HUES48 (cell line): ENCODE measurements around the gene SLC36A3.
"Not testable (repeated sequence)": the region's sequence is repeated elsewhere in the genome, so short reads cannot be mapped to it uniquely, and the experiment has no call there.

ENCODE experiments used
- H3K27ac ChIP-seq: one replicate; pipeline ENCODE4 v1.7.0; 2013; ENCODE audit warnings: low read depth, low read length, inconsistent platforms
- H3K27me3 ChIP-seq: 2 replicates; pipeline ENCODE4 v1.6.1; 2013; ENCODE audit warnings: mild to moderate bottlenecking, low read length; ENCODE audit not compliant: control insufficient read depth, insufficient read depth
- H3K36me3 ChIP-seq: 2 replicates; pipeline ENCODE4 v1.6.1; 2013; ENCODE audit warnings: low read length; ENCODE audit not compliant: control insufficient read depth, insufficient read depth
- H3K4me1 ChIP-seq: 2 replicates; pipeline ENCODE4 v1.6.1; 2013; ENCODE audit warnings: mild to moderate bottlenecking, low read length; ENCODE audit not compliant: control insufficient read depth, insufficient read depth
- H3K4me3 ChIP-seq: 2 replicates; pipeline ENCODE4 v1.5.1; 2013; ENCODE audit warnings: mild to moderate bottlenecking, low read depth, low read length
- H3K9ac ChIP-seq: 2 replicates; pipeline ENCODE4 v1.6.1; 2013; ENCODE audit warnings: mild to moderate bottlenecking, low read depth, low read length, moderate library complexity
- H3K9me3 ChIP-seq: 2 replicates; pipeline ENCODE4 v1.6.1; 2013; ENCODE audit warnings: low read length; ENCODE audit not compliant: control insufficient read depth, insufficient read depth

The SLC36A3 gene

DNA sequence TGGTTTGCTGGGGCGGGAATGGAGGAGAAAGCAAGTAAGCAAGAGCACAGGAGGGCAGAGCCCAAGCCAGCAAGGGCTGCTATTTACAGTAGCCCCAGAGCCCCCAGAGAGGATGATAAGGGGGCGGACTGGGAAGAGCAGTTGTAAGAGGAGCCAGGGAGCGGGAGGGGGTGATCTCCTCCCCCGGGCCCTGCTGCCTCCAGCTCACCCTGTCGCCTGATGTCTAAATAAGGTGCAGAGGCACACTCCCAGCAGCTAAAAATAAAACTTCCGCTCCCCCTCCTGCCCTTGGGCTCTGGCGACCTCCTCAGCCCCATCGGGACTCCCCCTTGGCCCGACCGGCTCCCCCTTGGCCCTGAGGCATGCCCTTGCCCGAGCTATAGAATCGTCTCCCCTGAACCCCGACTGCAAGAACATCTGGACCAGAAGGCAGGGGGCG lies 65.2 kb downstream of the SLC36A3 start:
- Histone ChIP-seq H3K4me1 (peaks cover 14% of the 10 kb centered on the region; the same call in 1 of the 2 replicates), H3K9ac (no peak overlapping the region), H3K9me3 (no peaks in the 10 kb centered on the region), H3K36me3 (no peaks in the 10 kb centered on the region), H3K27ac (no peak overlapping the region), H3K4me3 (no peak overlapping the region), H3K27me3 (no peaks in the 10 kb centered on the region)

GRCh38 chr5:151237685-151238084 lies 65.9 kb downstream of the SLC36A3 start:
- peaks cover 14% of the 10 kb centered on the region; the same call in 1 of the 2 replicates for H3K4me1 ChIP-seq
- H3K4me3 ChIP-seq: no peak overlapping the region
- no peak overlapping the region for H3K9ac ChIP-seq
- no peak overlapping the region for H3K27ac ChIP-seq
- no peaks in the 10 kb centered on the region for H3K36me3 ChIP-seq
- H3K27me3 ChIP-seq: no peaks in the 10 kb centered on the region
- no peaks in the 10 kb centered on the region for H3K9me3 ChIP-seq

DNA sequence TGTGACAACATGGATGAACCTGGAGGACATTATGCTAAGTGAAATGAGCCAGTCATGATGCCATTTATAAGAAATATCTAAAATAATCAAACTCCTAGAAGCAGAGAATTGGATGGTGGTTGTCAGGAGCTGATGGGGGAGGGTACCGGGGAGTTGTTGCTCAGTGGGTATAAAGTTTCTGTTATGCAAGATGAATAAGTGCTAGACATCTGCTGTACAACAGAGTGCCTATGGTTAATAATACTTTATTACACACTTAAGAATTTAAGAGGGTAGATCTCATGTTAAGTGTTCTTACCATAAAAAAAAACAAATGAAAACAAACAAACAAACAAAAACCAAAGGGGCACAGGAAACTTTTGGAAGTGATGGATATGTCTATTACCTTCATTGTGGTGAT lies 66.7 kb downstream of the SLC36A3 start:
- Histone ChIP-seq H3K4me1 (peaks cover 14% of the 10 kb centered on the region; the same call in 1 of the 2 replicates), H3K36me3 (no peaks in the 10 kb centered on the region), H3K9ac (no peak overlapping the region), H3K9me3 (no peaks in the 10 kb centered on the region), H3K4me3 (no peak overlapping the region), H3K27me3 (no peaks in the 10 kb centered on the region), H3K27ac (no peak overlapping the region)

- not testable (repeated sequence) for H3K36me3 ChIP-seq, H3K27me3 ChIP-seq, H3K9me3 ChIP-seq, H3K27ac ChIP-seq, H3K4me1 ChIP-seq, H3K4me3 ChIP-seq, H3K9ac ChIP-seq
Measured at GRCh38 chr5:151235239-151235571, 68.4 kb downstream of the SLC36A3 start.

DNA sequence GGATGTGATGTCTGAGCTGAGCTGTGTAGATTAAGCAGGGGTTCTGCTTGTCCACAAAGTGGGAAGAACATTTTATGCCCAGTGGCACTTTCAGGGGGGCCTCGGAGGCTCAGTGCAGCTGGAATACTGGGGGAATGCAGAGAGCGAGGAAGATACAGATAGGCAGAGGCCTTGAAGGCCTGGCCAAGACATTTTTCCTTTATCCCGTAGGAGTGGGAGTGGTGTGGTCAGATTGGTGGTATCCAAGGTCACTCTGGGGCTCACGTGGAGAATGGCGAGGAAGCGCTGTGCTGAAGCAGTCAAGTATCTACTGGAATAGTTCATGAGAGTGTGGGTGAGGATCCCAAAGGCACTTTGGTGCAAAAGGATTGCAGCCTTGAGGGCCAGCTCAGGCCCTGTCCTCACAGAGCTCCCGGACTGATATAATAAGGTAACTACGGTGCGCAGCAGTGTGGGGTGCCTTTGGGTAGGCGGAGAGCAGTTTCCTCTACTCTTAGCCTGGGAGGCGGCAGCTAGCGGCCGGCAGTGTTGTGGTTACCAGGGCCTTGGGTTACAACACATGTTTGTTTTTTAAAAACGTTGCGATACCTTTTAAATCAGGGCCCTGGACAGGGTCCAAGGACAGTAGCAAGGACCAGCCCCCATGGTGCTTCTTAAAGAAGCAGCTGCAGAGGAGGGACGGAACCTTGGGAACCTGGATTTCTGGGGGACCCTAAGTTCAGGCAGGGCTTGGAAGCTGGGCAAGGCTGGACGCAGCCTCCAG lies 68.9 kb downstream of the SLC36A3 start:
- H3K4me3 ChIP-seq: no peak overlapping the region
- H3K27ac ChIP-seq: no peak overlapping the region
- no peaks in the 10 kb centered on the region for H3K36me3 ChIP-seq
- no peaks in the 10 kb centered on the region for H3K9me3 ChIP-seq
- H3K27me3 ChIP-seq: no peaks in the 10 kb centered on the region
- H3K9ac ChIP-seq: no peak overlapping the region
- peaks cover 6% of the 10 kb centered on the region; the same call in 1 of the 2 replicates for H3K4me1 ChIP-seq

DNA sequence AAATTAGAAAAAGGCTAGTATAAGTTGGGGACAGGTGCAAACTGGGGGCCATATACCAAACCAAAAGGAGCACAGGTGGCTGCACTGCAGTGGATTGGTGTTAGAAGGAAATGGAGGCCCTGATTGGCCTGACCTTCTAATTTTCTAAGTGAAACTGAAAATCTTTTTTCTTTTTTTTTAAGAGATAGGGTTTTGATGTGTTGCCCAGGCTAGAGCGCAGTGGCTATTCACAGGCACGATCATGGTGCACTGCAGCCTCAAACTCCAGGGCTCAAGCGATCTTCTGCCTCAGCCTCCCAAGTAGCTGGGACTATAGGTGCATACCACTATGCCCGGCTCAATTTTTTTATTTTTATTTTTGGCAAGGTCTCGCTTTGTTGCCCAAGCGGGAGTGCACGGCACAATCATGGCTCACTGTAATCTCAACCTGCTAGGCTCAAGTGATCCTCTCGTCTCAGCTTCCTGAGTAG lies 69.9 kb downstream of the SLC36A3 start:
- Histone ChIP-seq H3K4me3 (no peak overlapping the region), H3K27me3 (no peaks in the 10 kb centered on the region), H3K27ac (no peak overlapping the region), H3K9ac (no peak overlapping the region), H3K4me1 (peaks cover 5% of the 10 kb centered on the region; the same call in 1 of the 2 replicates), H3K9me3 (no peaks in the 10 kb centered on the region), H3K36me3 (no peaks in the 10 kb centered on the region)

DNA sequence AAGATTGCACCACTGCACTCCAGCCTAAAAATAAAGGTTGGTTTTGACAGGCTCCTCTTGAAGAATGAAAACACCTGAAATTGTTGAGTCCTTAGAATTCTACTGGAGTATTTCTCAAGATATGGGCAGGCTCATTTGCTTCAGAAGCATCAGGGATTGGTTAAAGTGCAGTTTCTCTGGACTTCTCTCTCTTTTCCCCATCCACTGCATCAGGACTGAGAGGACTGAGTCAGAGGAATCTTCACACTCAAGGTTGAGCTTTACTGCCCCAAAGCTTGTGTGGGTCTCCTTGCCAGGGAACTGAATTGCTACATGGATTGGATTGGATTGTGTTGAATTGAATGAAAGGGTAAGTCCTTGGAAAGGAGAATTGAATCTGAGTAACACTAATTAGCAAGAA lies 72.2 kb downstream of the SLC36A3 start:
- no peaks in the 10 kb centered on the region for H3K9me3 ChIP-seq
- H3K9ac ChIP-seq: no peak overlapping the region
- no peaks in the 10 kb centered on the region for H3K27me3 ChIP-seq
- no peak overlapping the region for H3K4me3 ChIP-seq
- H3K4me1 ChIP-seq: no peaks in the 10 kb centered on the region
- H3K27ac ChIP-seq: no peak overlapping the region
- no peaks in the 10 kb centered on the region for H3K36me3 ChIP-seq

GRCh38 chr5:151230048-151230680 lies 73.4 kb downstream of the SLC36A3 start:
- Histone ChIP-seq H3K4me3 (no peak overlapping the region), H3K9ac (no peak overlapping the region), H3K27ac (no peak overlapping the region), H3K36me3 (no peaks in the 10 kb centered on the region), H3K4me1 (peaks cover 7% of the 10 kb centered on the region), H3K9me3 (no peaks in the 10 kb centered on the region), H3K27me3 (no peaks in the 10 kb centered on the region)

- Histone ChIP-seq H3K9me3 (no peaks in the 10 kb centered on the region), H3K36me3 (no peaks in the 10 kb centered on the region), H3K27me3 (no peaks in the 10 kb centered on the region), H3K4me3 (no peak overlapping the region), H3K9ac (no peak overlapping the region), H3K4me1 (peaks cover 11% of the 10 kb centered on the region), H3K27ac (no peak overlapping the region)
Measured at GRCh38 chr5:151228986-151229385, 74.6 kb downstream of the SLC36A3 start.

DNA sequence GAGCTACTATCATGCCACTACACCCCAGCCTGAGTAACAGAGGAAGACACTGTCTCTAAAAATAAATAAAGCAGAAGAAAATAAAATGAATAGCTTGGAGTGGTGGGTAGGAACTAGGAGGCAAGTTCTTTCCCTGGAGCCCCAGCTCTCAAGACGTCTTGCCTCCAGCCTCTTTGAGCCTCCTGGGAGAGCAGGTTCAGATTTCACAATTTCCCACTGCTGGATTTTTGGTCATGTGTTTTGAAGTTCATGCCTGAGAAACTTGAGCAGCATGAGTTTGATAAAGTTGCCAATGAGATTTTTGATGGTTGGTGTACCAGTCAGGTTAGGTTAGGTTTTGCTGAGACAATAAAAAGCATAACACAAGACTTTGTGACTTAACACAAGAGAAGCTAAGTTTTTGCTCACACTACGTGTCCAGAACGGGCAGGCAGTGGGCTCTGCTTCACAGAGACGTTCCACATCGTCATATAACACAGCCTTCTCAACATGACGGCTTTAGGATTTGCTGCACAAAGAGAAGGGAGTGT lies 75.6 kb downstream of the SLC36A3 start:
- Histone ChIP-seq H3K27me3 (peaks cover 5% of the 10 kb centered on the region; the same call in 1 of the 2 replicates), H3K36me3 (no peaks in the 10 kb centered on the region), H3K4me1 (peaks cover 13% of the 10 kb centered on the region), H3K4me3 (no peak overlapping the region), H3K9me3 (no peaks in the 10 kb centered on the region), H3K27ac (no peak overlapping the region), H3K9ac (no peak overlapping the region)
